ENCODE results near the gene THBD.

- TF ChIP-seq CTCF (IDR thresholded peaks at IDR 0.05; ENCODE audit: low read depth, low read length) (no peak), MAX (IDR thresholded peaks at IDR 0.05; ENCODE audit: low read depth, low read length) (no peak), POLR2A (IDR thresholded peaks at IDR 0.05; ENCODE audit: extremely low read depth, insufficient read length) (no peak), MYC (IDR thresholded peaks at IDR 0.05; ENCODE audit: low read depth, low read length) (no peak)
These were observed 46.3 kb downstream of the THBD start for GRCh38 chr20:23003077-23003635.

Measured in NB4 (cell line).